Bone marrow (tissue), 2 donors: ENCODE measurements around the gene FAM107A.
"Not testable (repeated sequence)": the region's sequence is repeated elsewhere in the genome, so short reads cannot be mapped to it uniquely, and the experiment has no call there.

ENCODE experiments used
- DNase-seq, 2 donors: peaks; one replicate each; lab custom pipeline; 2025; lab: John Stamatoyannopoulos, UW

Gene FAM107A

GRCh38 chr3:58536501-58537411, 40.4 kb downstream of the FAM107A start, which contains the start of gene ACOX2:
ACOX2 (minus strand) TSS chr3:58537190; CDS start chr3:58535106, 2,084 bp downstream.
- DNase-seq = no peak

- DNase-seq = no peak
These were observed 41.4 kb downstream of the FAM107A start for GRCh38 chr3:58535531-58536500.

GRCh38 chr3:58534592-58535494, 42.3 kb downstream of the FAM107A start:
- no peak for DNase-seq

GRCh38 chr3:58532794-58533220, 44.4 kb downstream of the FAM107A start:
- peak; percentile 28 to 33 for DNase-seq

DNA sequence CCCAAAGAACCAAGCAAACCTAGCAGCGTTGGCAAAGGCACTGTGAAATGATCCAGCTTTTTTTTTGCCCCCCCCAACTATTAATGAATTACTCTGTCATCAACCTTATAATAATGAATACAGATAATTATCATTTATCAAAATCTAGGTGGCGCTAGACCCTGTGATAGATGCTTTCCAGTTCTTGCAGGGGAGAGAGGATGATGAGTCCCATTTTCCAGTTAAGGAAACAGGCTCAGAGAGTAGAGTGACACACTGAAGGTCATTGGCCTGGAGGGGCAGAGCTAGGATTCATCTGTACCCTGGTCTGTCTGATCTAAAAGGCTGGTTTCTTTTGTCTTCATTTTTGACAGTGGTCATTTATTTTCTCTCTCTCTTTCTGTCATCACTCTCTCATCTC, 45.2 kb downstream of the FAM107A start:
- no peak for DNase-seq

DNA sequence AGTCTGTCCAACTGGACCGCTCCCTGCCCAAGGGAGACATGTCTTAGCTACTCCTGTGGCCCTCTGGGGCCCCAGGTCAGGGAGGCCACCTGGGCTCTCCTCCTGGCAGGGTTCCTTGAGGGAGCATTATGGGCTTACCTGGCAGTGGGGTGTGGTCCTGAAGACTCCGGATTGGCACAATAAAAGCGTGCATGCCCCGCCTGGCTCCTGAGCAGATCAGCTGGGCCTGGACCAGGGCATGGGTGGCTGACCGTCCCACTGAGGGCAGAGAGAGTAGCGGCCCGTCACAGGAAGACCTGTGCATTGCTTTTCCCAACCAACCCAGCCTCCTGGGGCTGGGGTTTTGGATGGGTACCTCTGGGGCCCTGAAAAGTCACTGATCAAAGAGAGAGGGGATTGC, 45.6 kb downstream of the FAM107A start:
- no peak for DNase-seq

- DNase-seq = no peak
These were observed 46.8 kb downstream of the FAM107A start for GRCh38 chr3:58530354-58530865.

DNA sequence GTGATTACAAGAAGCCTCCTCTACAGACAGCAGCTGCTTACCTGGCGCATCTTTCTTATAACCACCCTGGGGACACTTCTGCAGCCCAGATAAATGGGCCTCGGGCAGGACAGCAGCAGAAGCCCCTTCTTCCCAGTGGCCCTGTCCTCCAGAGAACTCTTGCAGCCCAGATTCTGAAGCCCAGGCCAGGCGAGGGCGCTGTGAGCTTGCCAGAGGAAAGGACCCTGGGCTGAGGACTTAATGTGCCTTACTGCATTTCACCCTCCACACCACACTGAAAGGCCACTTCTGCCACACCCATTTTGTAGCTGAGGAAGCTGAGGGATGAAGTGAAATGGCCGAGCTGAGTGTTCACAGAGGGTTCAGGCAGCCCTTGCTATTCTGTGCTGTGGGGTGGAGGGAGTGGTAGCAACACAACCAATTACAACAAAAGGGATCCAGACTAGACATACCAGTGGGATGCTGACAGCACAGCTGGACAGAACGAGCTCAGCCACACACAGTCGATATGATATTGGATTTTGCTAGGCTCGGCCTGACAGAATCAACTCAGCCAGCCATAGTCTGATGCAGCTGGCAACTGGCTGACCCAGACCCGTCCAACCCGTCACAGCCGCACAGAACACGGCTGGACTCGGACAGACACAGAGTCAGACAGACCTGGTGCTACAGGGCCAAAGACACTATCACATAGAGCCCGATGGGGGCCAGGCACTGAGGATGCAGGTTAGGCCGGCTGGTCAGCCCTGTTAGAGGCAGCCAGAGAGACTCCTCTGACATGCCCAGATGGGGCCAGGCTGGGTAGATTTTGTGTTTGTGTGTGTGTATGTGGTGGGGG, 47.5 kb downstream of the FAM107A start:
- DNase-seq = no peak

- no peak for DNase-seq
These were observed 48.6 kb downstream of the FAM107A start for GRCh38 chr3:58528629-58529028.

- not testable (repeated sequence) for DNase-seq
These were observed 49.8 kb downstream of the FAM107A start for GRCh38 chr3:58527440-58527839.

DNA sequence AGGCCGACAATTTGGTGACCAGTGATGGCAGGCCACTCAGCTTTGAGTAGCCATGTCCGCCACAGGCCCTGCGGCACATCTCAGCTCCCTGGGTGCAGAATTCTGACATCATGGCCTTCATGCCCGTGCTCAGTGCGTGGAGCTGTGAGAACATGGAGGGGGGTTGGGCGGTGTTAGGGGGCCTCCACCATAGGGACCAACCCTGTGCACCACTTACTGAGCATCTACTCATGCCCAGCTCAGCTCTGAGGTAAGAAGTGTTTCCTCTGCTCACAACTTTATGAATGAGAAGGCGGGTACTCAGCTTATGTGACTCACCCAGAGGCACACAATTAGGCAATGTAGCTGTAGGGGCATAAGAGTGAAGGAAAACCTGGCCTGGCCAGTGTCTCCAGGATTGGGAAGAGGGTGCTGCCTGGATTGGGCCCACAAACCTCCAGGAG, 50.7 kb downstream of the FAM107A start:
- peak in 1 of 2 donors; percentile 29 for DNase-seq

DNA sequence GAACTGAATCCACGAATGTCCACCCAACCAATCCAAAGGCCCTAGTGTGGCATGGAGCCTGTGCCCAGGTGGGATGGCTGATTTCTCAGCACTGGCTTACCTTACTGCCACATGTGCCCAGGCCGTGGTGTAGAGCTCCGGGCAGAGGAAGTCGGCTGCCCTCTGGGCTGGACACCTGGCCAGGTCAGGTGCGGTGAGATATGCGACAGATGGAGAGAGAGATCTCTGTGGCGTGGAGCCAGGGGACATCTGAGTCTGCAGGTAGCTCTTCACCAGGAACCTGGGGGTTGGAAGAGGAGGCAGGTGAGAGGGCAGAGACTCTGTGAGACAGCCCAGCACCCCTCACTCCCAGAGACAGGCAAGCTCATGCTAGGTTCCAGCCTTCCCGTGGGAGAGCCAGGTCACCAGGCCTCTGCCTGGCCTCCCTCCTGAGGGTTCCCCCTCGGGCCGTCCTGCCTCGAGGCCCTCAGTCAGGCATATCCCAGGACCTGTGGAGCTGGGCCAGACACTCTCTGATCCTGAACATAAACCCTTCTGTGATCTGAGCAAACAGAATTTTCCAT, 52.8 kb downstream of the FAM107A start:
- DNase-seq = no peak

DNA sequence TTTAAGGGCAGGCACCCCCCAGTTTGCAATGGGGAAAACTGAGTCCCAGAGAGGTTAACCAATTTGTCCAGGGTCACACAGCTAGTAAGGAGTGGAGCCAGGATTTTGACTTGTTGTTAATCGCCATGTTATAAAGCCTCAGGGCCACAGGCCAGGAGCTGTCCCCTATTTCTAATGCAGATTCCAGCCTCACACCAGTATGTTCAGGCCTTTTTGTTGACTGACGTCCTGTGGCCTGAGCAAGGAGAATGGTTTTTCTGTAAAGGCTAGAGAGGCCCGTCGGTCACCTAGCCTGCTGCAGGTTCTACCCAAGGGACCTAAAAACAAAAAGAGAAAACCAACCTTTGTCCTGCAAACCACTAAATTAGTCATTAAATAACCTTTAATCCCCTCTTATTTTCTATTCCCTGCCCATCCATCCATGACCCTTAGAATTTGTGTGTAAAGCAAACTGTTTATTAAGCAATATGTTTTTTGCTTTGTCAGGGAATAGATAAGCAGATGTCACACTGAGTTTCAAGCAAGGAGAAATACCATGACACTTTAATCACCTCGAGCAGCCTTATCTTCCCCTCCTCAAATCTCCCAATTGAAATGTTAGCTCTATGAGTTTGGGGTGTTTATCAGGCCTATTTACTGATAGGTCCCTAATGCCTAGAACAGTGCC, 54.3 kb downstream of the FAM107A start:
- no peak for DNase-seq

DNA sequence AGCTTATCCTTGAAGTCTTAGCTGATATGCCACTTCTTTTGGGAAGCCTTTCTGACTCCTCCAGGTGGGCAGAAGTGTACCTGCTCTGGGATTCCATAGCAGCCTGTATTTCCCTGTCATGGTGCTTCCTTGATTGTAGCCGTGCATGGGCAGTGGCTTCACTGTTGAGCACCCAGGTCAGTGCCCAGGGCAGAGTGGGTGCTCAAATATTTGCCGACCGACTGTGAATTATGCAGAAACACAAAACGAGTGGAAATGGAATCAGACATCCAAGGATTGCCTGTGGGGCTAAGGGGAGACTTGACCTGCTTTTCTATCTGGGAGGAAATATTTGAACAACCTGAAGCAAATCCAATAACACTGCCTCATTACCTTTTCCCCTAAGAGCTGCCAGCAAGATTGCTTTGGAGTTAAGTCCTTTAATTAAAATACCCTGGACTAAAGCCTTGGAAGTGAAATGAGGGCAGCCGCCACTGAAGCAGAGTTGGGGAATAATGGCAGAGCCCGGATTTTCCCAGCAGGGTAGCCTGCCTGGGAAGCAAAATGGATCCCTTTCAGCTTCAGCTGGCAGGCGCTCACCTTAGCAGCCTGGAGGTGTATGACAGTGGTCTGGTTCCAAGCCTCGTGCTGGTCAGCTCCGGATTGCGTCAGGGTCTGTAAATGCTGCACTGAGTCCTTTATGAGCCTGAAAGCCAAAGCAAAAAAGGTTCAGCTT, 55.1 kb downstream of the FAM107A start:
- DNase-seq = no peak

GRCh38 chr3:58521336-58521670, 55.9 kb downstream of the FAM107A start:
- DNase-seq = no peak

GRCh38 chr3:58520403-58521335, 56.5 kb downstream of the FAM107A start:
- DNase-seq = no peak

DNA sequence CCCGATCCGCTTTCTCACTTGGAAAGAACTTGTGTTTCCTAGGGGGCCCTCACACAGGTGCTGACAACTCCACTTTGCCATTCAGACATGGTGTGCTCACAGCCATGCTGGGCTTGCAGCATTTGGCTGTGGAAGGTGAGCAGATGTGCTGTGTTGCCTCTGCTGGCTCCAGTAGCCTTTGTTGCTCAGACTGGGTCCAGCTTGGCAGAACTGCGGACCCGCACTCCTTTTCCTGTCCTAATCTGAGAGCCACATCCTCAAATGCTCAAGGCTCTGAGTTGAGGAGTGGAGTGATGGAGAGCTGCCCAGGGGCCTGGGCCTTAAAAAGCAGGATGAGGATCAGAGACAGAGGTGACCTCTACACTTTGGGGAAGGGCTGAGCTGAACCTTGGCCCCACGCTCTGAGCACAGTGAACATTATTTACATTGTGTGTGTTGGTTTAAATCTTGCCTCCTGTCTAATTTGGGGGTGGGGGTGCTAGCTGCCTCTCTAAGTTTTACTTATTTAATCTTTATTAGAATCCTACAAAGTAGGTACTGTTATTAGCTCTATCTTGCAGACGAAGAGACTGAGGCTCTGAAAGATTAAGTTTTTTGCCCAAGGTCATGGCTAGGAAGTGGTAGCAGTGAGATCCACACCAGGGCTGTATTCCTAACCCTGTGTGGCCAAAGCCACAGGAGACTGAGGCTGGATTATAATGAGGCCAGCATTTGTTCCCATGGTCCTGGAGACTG, 57.4 kb downstream of the FAM107A start:
- DNase-seq = no peak
